Measurements from ENCODE around the gene NTN1.
"Not testable (repeated sequence)": the region's sequence is repeated elsewhere in the genome, so short reads cannot be mapped to it uniquely, and the experiment has no call there.

Gene NTN1

GRCh38 chr17:9021158-9021991 lies at the start of gene NTN1:
Gene NTN1, plus strand, starts transcription at chr17:9021510. Its CDS starts 864 bp downstream, at chr17:9022374.
- DNase-seq (ENCODE audit: low read depth in 2 of 2), result peak; percentile 27 to 28

- no peak for DNase-seq (ENCODE audit: low read depth in 2 of 2)
These were observed 46.1 kb upstream of the NTN1 start for GRCh38 chr17:8975091-8975725.

GRCh38 chr17:8976638-8977037 lies 44.7 kb upstream of the NTN1 start:
- no peak for DNase-seq (ENCODE audit: low read depth in 2 of 2)

GRCh38 chr17:8979715-8980114 lies 41.6 kb upstream of the NTN1 start:
- DNase-seq (ENCODE audit: low read depth in 2 of 2), result no peak

GRCh38 chr17:8981443-8981842 lies 39.9 kb upstream of the NTN1 start:
- DNase-seq (ENCODE audit: low read depth in 2 of 2), result no peak

GRCh38 chr17:8984225-8984624 lies 37.1 kb upstream of the NTN1 start:
- DNase-seq (ENCODE audit: low read depth in 2 of 2), result not testable (repeated sequence)

- DNase-seq (ENCODE audit: low read depth in 2 of 2), result no peak
These were observed 36.1 kb upstream of the NTN1 start for GRCh38 chr17:8985054-8985701.

GRCh38 chr17:8986295-8986694 lies 35.0 kb upstream of the NTN1 start:
- no peak for DNase-seq (ENCODE audit: low read depth in 2 of 2)

GRCh38 chr17:8988263-8988935 lies 32.9 kb upstream of the NTN1 start:
- DNase-seq (ENCODE audit: low read depth in 2 of 2), result not testable (repeated sequence)

GRCh38 chr17:8991514-8992285 lies 29.6 kb upstream of the NTN1 start:
- peak; percentile 38 to 44 for DNase-seq (ENCODE audit: low read depth in 2 of 2)

- DNase-seq (ENCODE audit: low read depth in 2 of 2), result peak; percentile 20 to 42
These were observed 27.0 kb upstream of the NTN1 start for GRCh38 chr17:8994319-8994718.

- DNase-seq (ENCODE audit: low read depth in 2 of 2), result no peak
These were observed 25.6 kb upstream of the NTN1 start for GRCh38 chr17:8995711-8996110.

- DNase-seq (ENCODE audit: low read depth in 2 of 2), result peak; percentile 55 to 61
These were observed 23.2 kb upstream of the NTN1 start for GRCh38 chr17:8997994-8998628.

GRCh38 chr17:9001559-9001958 lies 19.8 kb upstream of the NTN1 start:
- DNase-seq (ENCODE audit: low read depth in 2 of 2), result no peak

GRCh38 chr17:9002227-9002605 lies 19.1 kb upstream of the NTN1 start:
- DNase-seq (ENCODE audit: low read depth in 2 of 2), result no peak

GRCh38 chr17:9002606-9003354 lies 18.5 kb upstream of the NTN1 start:
- no peak for DNase-seq (ENCODE audit: low read depth in 2 of 2)

GRCh38 chr17:9003355-9004131 lies 17.8 kb upstream of the NTN1 start:
- no peak for DNase-seq (ENCODE audit: low read depth in 2 of 2)

GRCh38 chr17:9004132-9004960 lies 17.0 kb upstream of the NTN1 start:
- no peak for DNase-seq (ENCODE audit: low read depth in 2 of 2)

GRCh38 chr17:9004961-9005285 lies 16.4 kb upstream of the NTN1 start:
- no peak for DNase-seq (ENCODE audit: low read depth in 2 of 2)
